HG03060 (cell line): ENCODE results near the gene CARMIL3.
"Not testable (repeated sequence)": the region's sequence is repeated elsewhere in the genome, so short reads cannot be mapped to it uniquely, and the experiment has no call there.

Experiments
- ATAC-seq: cut with Tn5 transposase; IDR thresholded peaks from one replicate; pipeline ENCODE4 v1.9.1; 2021; ENCODE audit warnings: low read depth, moderate number of reproducible peaks; ENCODE audit not compliant: unreplicated experiment

Gene CARMIL3

DNA sequence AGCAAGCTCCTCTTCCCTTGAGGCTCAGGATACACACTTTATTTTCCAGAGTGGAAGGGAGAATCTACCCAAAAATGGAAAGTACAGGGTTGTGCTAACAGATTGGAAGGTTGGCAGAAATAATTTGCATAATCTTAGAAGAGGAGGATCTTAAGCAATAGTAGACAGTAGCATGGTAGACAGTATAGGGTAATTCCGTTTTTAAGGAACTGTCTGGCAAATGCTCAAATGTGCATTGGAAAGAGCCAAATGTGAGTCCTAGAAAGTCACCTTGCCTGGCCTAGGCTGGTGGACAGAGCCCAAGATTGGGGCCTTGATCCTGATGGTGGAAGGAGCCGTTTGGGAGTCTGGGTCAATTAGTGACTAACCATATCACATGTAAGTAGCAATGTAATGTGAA is 13.1 kb upstream of the CARMIL3 start:
- no peak for ATAC-seq

DNA sequence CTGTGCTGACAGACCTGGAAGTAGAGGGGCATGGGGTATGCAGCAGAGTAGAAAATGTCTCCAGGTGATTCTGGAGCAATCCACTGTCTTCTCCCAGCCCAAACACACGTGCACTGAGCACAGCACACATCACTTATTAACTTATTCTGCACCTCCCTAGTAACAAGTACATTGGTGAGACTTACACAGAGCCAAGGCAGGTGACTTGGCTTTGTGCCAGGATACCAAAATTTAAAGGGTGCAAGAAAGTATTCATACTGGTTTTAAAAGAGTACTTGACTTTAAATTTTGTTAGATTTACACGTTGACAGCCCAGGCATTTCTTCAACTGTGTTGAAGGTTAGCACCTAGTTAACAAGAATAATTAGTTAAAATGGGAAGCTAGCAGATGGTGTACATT is 11.1 kb upstream of the CARMIL3 start:
- no peak for ATAC-seq

DNA sequence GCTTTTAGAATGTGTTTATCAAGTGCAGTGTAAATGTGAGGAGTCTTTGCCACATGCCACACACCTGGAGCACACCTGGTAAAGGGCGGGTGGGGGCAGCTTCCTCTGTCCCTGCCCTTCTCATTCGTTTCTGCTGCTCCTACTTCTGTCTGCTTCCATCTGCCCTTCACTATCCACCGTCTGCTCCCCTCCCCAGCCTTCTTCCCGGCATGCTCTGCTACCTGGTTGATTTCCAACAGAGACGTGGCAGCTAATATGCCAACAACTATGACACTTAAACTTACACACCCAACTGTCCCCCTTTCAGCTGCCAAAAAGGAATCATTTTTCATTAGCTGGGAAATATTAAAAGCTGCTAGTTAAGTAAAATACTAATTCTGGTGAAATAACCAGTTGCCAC is 9.1 kb upstream of the CARMIL3 start:
- no peak for ATAC-seq

- ATAC-seq: not testable (repeated sequence)
Observed at GRCh38 chr14:24049002-24049401, 2.8 kb upstream of the CARMIL3 start.

DNA sequence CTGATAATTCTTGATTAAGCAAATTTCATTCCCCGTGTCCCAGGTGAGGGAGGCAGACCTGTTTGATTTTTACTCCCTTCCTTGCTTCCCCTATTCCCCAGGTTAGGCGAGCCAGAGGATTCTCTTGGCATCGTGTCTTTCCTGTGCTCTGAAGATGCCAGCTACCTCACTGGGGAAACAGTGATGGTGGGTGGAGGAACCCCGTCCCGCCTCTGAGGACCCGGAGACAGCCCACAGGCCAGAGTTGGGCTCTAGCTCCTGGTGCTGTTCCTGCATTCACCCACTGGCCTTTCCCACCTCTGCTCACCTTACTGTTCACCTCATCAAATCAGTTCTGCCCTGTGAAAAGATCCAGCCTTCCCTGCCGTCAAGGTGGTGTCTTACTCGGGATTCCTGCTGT is 1.1 kb upstream of the CARMIL3 start:
- ATAC-seq: not testable (repeated sequence)

DNA sequence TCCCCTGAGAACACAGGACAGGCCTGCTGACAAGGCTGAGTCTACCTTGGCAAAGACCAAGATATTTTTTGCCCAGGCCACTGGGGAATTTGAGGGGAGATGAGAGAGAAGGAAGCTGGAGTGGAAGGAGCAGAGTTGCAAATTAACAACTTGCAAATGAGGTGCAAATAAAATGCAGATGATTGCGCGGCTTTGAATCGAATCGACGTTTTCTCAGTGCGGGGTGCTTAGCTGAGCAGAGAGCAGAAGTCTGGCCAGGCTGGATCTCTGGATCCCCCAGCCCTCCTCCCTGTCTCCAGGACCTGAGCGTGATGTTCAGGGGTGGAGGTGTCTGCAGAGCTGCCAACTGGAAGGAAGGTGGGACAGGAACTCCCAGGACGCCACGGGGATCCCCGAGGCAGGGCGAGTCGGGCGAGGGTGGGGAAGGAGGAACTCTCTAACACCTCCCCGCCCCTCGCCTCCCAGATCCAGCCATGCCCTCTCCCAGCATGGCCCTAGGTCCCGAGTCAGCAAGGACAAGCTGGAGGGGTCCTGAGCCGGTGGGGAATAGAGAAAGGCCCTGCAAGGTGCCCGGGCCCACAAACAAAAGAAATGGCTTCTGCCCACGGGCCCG is 527 bp upstream of the CARMIL3 start:
- no peak for ATAC-seq

GRCh38 chr14:24052656-24053547 is 1.1 kb downstream of the CARMIL3 start:
- no peak for ATAC-seq

DNA sequence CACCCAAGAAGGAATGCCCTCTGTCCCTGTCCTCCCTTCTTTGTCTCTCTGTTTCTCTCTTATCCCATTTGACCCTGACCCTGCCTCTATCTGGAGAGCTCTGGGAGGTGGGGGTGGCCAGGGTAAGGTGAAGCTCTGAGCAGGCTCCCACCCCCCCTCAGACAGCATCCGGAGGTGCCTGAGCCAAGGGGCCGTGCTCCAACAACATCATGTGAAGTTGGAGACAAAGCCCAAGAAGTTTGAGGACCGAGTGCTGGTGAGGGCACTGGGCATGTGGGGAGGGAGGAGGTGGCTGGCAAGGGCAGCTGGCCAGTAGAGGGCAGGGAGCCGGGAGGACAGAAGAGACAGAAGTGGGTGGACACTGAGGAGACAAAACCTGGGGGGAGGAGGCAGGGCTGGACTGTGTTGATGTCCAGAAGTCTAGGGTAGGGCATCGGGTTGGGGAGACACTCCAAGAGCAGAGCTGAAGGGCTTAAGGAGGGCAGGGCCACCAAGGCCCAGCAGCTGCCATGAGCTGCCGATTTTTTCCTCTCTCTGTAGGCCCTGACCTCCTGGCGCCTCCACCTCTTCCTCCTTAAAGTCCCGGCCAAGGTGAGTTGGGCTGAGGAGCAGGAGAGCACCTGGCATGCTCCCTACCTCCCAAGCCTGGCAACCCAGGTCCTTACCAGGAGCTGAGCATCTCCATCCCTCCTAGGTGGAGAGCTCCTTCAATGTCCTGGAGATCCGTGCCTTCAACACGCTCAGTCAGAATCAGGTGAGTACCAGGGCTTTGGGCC is 1.9 kb downstream of the CARMIL3 start:
- no peak for ATAC-seq

DNA sequence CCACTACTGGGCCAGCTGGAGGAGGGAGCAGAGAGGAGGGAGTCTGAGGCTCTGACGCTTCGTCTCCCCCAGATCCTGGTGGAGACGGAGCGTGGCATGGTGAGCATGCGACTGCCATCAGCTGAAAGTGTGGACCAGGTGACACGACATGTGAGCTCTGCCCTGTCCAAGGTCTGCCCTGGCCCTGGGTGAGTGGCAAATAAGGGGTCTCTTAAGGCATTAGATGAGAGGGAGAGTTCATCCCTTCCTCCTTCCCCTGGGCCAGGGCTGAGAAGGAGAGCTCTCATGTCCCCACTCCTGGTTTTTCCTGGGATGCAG is 2.5 kb downstream of the CARMIL3 start:
- ATAC-seq: no peak

GRCh38 chr14:24054646-24055045 is 2.8 kb downstream of the CARMIL3 start:
- no peak for ATAC-seq

- no peak for ATAC-seq
Observed at GRCh38 chr14:24055971-24056799, 4.4 kb downstream of the CARMIL3 start.

- ATAC-seq: no peak
Observed at GRCh38 chr14:24056800-24057184, 5.0 kb downstream of the CARMIL3 start.

- ATAC-seq: no peak
Observed at GRCh38 chr14:24057271-24057670, 5.5 kb downstream of the CARMIL3 start.

- no peak for ATAC-seq
Observed at GRCh38 chr14:24057867-24058259, 6.1 kb downstream of the CARMIL3 start.

- ATAC-seq: no peak
Observed at GRCh38 chr14:24058260-24058950, 6.6 kb downstream of the CARMIL3 start.

GRCh38 chr14:24058951-24059475 is 7.2 kb downstream of the CARMIL3 start:
- no peak for ATAC-seq

- ATAC-seq: no peak
Observed at GRCh38 chr14:24059841-24060388, 8.1 kb downstream of the CARMIL3 start.

- no peak for ATAC-seq
Observed at GRCh38 chr14:24060443-24060842, 8.6 kb downstream of the CARMIL3 start.
